ENCODE measurements around the gene ETV2.

- no peak for TF ChIP-seq CTCF (conservative IDR thresholded peaks at IDR 0.05; ENCODE audit: low read length)
- TF ChIP-seq EZH2phosphoT487 (IDR thresholded peaks at IDR 0.05; ENCODE audit: borderline replicate concordance, low read depth, low read length), result no peak
Measured at GRCh38 chr19:35612224-35612558, 29.4 kb upstream of the ETV2 start.

Data from OCI-LY7 (cell line).